Measurements from ENCODE around the gene NOX3.

- TF ChIP-seq CTCF (IDR thresholded peaks at IDR 0.05; ENCODE audit: borderline replicate concordance, extremely low read depth, low read length, poor library complexity, severe bottlenecking) (no peak), EZH2 (IDR thresholded peaks at IDR 0.05; ENCODE audit: borderline replicate concordance, low read depth, low read length, severe bottlenecking) (no peak)
Measured at GRCh38 chr6:155481215-155481614, 25.6 kb upstream of the NOX3 start.

All from DND-41 (cell line).